Endodermal cell (in vitro differentiated cells): ENCODE data around the gene KIAA1614. TPM values are rescaled to one million over a fixed set of nuclear protein-coding genes. Genes with fewer than 3 reads are reported as not detected.

ENCODE experiments used
- DNase-seq: peaks from one replicate; pipeline ENCODE4 v3.0.0-alpha.2; 2017
- H3K27ac ChIP-seq: 2 replicates; pipeline ENCODE4 v1.5.1; 2013; ENCODE audit warnings: mild to moderate bottlenecking, low read depth, low read length, moderate library complexity
- H3K27me3 ChIP-seq: 2 replicates; pipeline ENCODE4 v1.6.1; 2013; ENCODE audit warnings: mild to moderate bottlenecking, low read length, moderate library complexity; ENCODE audit not compliant: insufficient read depth, control insufficient read depth, poor library complexity, severe bottlenecking
- H3K36me3 ChIP-seq: 2 replicates; pipeline ENCODE4 v1.7.0; 2013; ENCODE audit warnings: mild to moderate bottlenecking, low read length, moderate library complexity; ENCODE audit not compliant: control insufficient read depth, insufficient read depth
- H3K4me1 ChIP-seq: one replicate; pipeline ENCODE4 v1.7.0; 2013; ENCODE audit warnings: low read length; ENCODE audit not compliant: control insufficient read depth, insufficient read depth
- H3K4me3 ChIP-seq: 2 replicates; pipeline ENCODE4 v1.5.1; 2013; ENCODE audit warnings: mild to moderate bottlenecking, low read length, moderate library complexity
- H3K9ac ChIP-seq: 2 replicates; pipeline ENCODE4 v1.6.1; 2013; ENCODE audit warnings: mild to moderate bottlenecking, low read length, moderate library complexity; ENCODE audit not compliant: poor library complexity, severe bottlenecking; ENCODE audit errors: extremely low read depth
- H3K9me3 ChIP-seq: 2 replicates; pipeline ENCODE4 v1.6.1; 2013; ENCODE audit warnings: mild to moderate bottlenecking, low read length, moderate library complexity; ENCODE audit not compliant: control insufficient read depth
- H3K27ac Mint-ChIP-seq: 2 replicates; pipeline ENCODE4 v1.8.0; 2020; ENCODE audit warnings: mixed read lengths
- H3K27me3 Mint-ChIP-seq: 2 replicates; pipeline ENCODE4 v1.8.0; 2021; ENCODE audit warnings: mild to moderate bottlenecking, mixed read lengths; ENCODE audit not compliant: insufficient read depth
- H3K36me3 Mint-ChIP-seq: 2 replicates; pipeline ENCODE4 v1.8.0; 2020; ENCODE audit warnings: low read depth, mixed read lengths
- H3K4me1 Mint-ChIP-seq: 2 replicates; pipeline ENCODE4 v1.8.0; 2020; ENCODE audit warnings: mixed read lengths
- H3K4me3 Mint-ChIP-seq: 2 replicates; pipeline ENCODE4 v1.8.0; 2020; ENCODE audit warnings: mild to moderate bottlenecking, moderate library complexity, mixed read lengths
- H3K9me3 Mint-ChIP-seq: 2 replicates; pipeline ENCODE4 v1.8.0; 2020; ENCODE audit warnings: mild to moderate bottlenecking, mixed read lengths
- WGBS, 2 experiments: methylation state at CpG; one replicate each; pipeline versions ENCODE4 v1.1.5 to v1.1.7; 2013; ENCODE audit warnings: missing lambda C conversion rate in 2 of 2, mixed read lengths in 1 of 2; ENCODE audit not compliant: insufficient coverage in 1 of 2, insufficient read length in 1 of 2; 5-methylcytosine and 5-hydroxymethylcytosine counted together
- total RNA-seq, 2 donors: library from RNA; stranded (reverse); fragmentation: NEBNext Ultra II Directional in 1 of 2; extraction: Animal tissue kit (Norgen Biotek cat#: 25700) in 1 of 2; gene quantifications; 2 replicates in 1 of 2; 3 replicates in 1 of 2; pipeline ENCODE4 v1.2.1, GENCODE V29; 2021
- TF ChIP-seq, protein P1 (sequence below): fragments of 200-600 bp; sonication (generic); conservative IDR thresholded peaks from 2 replicates; pipeline ENCODE4 v1.5.0; 2021; ENCODE audit warnings: antibody characterized with exemption, mild to moderate bottlenecking

KIAA1614 gene
- total RNA-seq, 2 donors from 2014 or later: 3.3 to 5.8 TPM

DNA sequence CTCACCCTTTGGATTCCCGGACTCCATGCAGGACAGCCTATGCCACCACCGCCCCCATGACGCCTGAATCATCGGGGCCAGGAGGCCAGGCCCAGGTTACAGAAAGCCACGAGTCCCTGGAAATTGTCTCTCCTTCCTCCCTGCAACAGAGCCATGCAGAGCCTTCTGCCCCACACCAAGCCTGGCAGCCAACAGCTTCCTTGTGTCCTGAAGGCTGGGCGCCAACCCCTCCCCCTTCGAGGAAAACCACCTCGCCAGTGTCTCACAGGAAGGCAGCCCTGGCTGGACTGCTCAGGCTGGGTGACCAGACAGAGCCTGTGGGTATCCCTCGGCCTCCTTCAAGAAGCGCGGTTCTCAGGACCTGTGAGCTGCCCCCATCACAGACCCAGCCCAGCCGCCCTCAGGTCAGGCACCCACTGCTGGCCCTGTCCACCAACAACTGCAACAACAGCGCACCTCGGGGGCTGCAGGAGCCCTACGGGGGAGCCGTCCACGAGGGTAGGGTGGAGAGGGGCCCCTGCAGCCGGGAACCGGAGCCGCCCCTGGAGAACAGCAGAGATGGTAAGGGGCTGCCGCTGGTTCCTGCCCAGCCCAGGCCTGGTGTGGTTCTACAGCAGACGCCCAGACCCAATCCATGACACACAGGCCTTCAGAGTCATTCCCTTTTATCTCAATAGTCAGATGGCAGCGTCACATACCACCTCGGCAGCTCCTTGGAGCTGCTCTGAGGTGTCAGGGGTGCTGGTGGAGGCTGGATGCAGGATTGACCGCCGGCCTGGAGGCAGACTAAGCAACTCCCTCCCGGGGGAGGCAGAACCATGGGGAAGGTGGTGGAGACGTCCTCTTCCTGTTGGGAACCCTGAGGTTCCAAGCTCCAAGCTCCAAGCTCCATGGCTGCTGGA lies 23.7 kb downstream of the KIAA1614 start:
- Mint-ChIP-seq H3K4me3 (no peak overlapping the region), H3K36me3 (peaks cover 2% of the 10 kb centered on the region), H3K4me1 (peaks cover 11% of the 10 kb centered on the region), H3K9me3 (no peaks in the 10 kb centered on the region), H3K27me3 (peaks cover 2% of the 10 kb centered on the region), H3K27ac (no peak overlapping the region)
- no peaks in the 10 kb centered on the region for H3K4me1 ChIP-seq
- WGBS, 2 experiments: 90 to 92% methylated on average over 4 to 28 of the region's 28 CpGs
- no peak overlapping the region for H3K4me3 ChIP-seq
- H3K36me3 ChIP-seq: no peaks in the 10 kb centered on the region
- no peak overlapping the region for H3K9ac ChIP-seq
- H3K9me3 ChIP-seq: no peaks in the 10 kb centered on the region
- DNase-seq: no peak
- TF ChIP-seq, protein P1, sequence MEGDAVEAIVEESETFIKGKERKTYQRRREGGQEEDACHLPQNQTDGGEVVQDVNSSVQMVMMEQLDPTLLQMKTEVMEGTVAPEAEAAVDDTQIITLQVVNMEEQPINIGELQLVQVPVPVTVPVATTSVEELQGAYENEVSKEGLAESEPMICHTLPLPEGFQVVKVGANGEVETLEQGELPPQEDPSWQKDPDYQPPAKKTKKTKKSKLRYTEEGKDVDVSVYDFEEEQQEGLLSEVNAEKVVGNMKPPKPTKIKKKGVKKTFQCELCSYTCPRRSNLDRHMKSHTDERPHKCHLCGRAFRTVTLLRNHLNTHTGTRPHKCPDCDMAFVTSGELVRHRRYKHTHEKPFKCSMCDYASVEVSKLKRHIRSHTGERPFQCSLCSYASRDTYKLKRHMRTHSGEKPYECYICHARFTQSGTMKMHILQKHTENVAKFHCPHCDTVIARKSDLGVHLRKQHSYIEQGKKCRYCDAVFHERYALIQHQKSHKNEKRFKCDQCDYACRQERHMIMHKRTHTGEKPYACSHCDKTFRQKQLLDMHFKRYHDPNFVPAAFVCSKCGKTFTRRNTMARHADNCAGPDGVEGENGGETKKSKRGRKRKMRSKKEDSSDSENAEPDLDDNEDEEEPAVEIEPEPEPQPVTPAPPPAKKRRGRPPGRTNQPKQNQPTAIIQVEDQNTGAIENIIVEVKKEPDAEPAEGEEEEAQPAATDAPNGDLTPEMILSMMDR: no peak
- no peaks in the 10 kb centered on the region for H3K27me3 ChIP-seq
- no peak overlapping the region for H3K27ac ChIP-seq

DNA sequence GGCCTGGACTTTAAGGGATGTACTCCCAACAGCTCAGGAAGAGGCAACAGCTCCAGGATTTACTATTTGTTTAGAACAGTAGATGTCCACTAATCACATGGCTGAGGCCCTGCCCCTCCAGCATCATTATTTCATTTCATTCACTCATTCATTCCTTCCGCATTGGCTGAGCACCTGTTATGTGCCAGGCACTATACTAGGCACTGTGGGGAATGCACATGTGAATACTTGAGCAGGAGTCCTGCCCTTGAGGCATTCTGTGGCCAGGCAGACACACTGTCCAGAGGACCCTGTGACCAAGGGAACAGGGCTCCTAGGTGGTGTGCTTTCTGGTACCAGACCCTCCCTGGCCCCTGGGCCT lies 24.3 kb downstream of the KIAA1614 start:
- no peak overlapping the region for H3K27ac ChIP-seq
- H3K4me3 ChIP-seq: no peak overlapping the region
- WGBS, 2 experiments: 97% methylated on average over 1 of the region's 1 CpG; no CpG with 5 or more reads in 1 of the 2 experiments
- peaks cover 3% of the 10 kb centered on the region for H3K36me3 Mint-ChIP-seq
- H3K9me3 Mint-ChIP-seq: no peaks in the 10 kb centered on the region
- H3K27ac Mint-ChIP-seq: no peak overlapping the region
- TF ChIP-seq, protein P1: no peak
- no peak for DNase-seq
- H3K9me3 ChIP-seq: no peaks in the 10 kb centered on the region
- no peak overlapping the region for H3K9ac ChIP-seq
- H3K27me3 Mint-ChIP-seq: peaks cover 2% of the 10 kb centered on the region
- H3K4me3 Mint-ChIP-seq: no peak overlapping the region
- H3K36me3 ChIP-seq: no peaks in the 10 kb centered on the region
- H3K27me3 ChIP-seq: no peaks in the 10 kb centered on the region
- H3K4me1 ChIP-seq: no peaks in the 10 kb centered on the region
- H3K4me1 Mint-ChIP-seq: peaks cover 13% of the 10 kb centered on the region

DNA sequence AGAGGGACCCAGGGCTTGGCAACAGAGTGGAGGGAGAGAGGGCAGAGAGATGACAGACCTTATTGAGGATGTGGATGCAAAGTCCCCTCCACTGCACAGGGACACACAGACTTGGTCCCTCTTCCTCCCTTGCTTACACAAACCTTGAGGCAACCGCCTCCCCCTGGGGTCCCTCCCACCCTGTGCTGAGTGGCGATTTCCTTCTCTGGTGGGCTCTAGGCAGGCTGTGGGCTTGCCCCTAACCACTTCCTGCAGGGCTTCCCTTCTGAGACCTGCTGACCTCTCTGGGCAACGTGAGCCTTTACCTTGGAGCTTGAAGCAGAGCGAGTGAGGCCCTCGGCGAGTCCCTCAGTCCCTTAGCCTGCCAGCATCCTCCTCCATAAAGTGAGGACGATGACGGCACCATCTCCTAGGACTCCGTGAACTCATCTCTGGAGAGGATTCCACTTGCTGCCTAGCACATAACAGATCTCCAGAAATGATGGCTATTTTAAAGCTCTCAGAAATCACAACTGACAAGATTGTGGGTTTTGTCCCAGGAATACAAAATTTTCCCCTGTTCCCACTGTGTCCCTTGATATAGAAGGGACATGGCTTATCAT lies 25.0 kb downstream of the KIAA1614 start:
- DNase-seq: no peak
- TF ChIP-seq, protein P1: no peak
- Mint-ChIP-seq H3K4me1 (peaks cover 17% of the 10 kb centered on the region), H3K27me3 (peaks cover 2% of the 10 kb centered on the region), H3K9me3 (no peaks in the 10 kb centered on the region), H3K36me3 (peaks cover 3% of the 10 kb centered on the region), H3K27ac (no peak overlapping the region), H3K4me3 (no peak overlapping the region)
- Histone ChIP-seq H3K27me3 (no peaks in the 10 kb centered on the region), H3K9me3 (no peaks in the 10 kb centered on the region), H3K36me3 (no peaks in the 10 kb centered on the region), H3K4me3 (no peak overlapping the region), H3K27ac (no peak overlapping the region), H3K9ac (no peak overlapping the region), H3K4me1 (no peaks in the 10 kb centered on the region)
- WGBS, 2 experiments: 90% methylated on average over 8 to 9 of the region's 9 CpGs
